ENCODE results near the gene PLTP.
A peak's percentile ranks its signal among the peaks of the same experiment; 100 is the strongest.

PLTP gene

DNA sequence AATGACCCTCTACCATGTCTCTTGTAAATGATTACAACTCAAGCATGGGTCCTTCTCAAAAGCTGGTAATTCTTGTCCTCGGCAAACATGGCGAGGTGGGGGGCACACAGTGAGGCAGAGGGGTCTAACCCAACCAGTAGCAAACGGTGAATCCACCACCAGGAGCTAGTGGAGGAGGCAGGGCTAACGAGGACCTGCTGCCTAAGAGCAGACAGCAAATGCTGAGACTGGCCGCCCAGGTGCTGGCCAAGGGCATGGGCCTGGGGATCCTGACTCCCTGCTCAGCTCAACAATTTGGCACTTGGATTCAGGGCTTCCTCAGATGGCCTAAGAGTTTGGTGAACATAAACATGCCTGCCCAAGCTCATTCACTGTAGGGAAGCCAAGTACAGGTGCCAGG, 40.9 kb upstream of the PLTP start:
- TF ChIP-seq EZH2 (IDR thresholded peaks at IDR 0.05; ENCODE audit: borderline replicate concordance, low read depth, low read length, severe bottlenecking) = no peak
- TF ChIP-seq, protein P1, sequence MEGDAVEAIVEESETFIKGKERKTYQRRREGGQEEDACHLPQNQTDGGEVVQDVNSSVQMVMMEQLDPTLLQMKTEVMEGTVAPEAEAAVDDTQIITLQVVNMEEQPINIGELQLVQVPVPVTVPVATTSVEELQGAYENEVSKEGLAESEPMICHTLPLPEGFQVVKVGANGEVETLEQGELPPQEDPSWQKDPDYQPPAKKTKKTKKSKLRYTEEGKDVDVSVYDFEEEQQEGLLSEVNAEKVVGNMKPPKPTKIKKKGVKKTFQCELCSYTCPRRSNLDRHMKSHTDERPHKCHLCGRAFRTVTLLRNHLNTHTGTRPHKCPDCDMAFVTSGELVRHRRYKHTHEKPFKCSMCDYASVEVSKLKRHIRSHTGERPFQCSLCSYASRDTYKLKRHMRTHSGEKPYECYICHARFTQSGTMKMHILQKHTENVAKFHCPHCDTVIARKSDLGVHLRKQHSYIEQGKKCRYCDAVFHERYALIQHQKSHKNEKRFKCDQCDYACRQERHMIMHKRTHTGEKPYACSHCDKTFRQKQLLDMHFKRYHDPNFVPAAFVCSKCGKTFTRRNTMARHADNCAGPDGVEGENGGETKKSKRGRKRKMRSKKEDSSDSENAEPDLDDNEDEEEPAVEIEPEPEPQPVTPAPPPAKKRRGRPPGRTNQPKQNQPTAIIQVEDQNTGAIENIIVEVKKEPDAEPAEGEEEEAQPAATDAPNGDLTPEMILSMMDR (IDR thresholded peaks at IDR 0.05; ENCODE audit: borderline replicate concordance, extremely low read depth, low read length, poor library complexity, severe bottlenecking) = no peak
- ATAC-seq (ENCODE audit: insufficient read depth, low read depth) (no peak), DNase-seq (no peak)
- H3K27ac ChIP-seq (ENCODE audit: low read length) = no peak overlapping the region
- H2AFZ ChIP-seq (ENCODE audit: low read depth, low read length) = no peak overlapping the region
- H3K4me3 ChIP-seq (ENCODE audit: low read depth in 1 of 2, low read length in 2 of 2) = no peak overlapping the region
- peaks cover 10% of the 10 kb centered on the region; the same call in 1 of the 2 replicates for H4K20me1 ChIP-seq (ENCODE audit: insufficient read depth, low read length)
- no peak overlapping the region for H3K9ac ChIP-seq (ENCODE audit: low read depth, low read length)
- no peaks in the 10 kb centered on the region for H3K79me2 ChIP-seq (ENCODE audit: insufficient read depth, low read length)
- H3K9me3 ChIP-seq (ENCODE audit: insufficient read depth, low read length, severe bottlenecking) = no peaks in the 10 kb centered on the region
- peaks cover 73% of the 10 kb centered on the region for H3K36me3 ChIP-seq (ENCODE audit: insufficient read depth, low read length)
- H3K27me3 ChIP-seq (ENCODE audit: insufficient read depth, low read length, poor library complexity) = no peaks in the 10 kb centered on the region
- no peaks in the 10 kb centered on the region for H3K4me1 ChIP-seq (ENCODE audit: insufficient read depth, low read length)
- no peak overlapping the region for H3K4me2 ChIP-seq (ENCODE audit: insufficient read depth, low read length)

DNA sequence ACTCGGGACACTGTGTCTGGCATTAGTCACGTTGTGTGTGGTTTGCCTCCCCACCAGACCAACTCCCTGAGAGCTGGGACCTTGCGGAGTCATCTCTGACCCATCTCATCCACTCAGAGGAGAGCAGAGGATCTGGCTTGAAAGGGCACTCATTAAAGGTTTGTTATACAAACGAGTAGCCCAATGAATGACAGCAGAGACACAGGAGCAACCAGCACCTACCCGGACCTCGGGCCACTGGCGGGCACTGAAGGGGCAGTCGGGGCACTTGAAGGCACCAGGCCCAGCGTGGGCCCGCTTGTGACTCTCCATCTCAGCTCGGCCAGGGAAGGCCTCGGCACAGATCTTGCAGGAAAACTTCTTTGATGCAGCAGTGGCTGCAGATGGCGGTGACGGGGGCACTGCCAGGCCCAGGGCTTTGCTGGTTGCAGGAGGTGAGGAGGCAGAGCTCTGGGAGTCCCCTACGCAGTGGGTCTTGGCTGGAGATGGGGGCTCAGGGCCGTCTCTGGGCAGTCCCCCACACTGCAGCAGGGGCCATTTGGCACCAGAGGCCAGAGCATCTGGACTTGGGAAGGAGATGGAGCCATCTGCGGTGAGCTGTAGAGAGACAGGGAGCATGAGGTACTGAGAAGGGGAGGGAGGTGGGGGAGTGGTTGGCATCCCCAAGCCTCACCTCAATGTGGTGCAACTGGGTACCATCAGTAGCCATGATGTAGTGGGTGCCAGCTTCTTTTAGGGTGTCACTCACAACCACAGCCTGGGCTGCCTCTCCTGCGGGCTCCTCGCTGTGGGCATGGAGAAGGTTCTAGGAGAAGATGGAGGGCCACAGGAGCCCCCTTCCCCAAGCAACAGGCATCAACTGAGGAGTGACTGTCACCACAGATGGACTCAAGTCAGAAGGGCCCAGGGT, 40.2 kb upstream of the PLTP start:
- ATAC-seq (ENCODE audit: insufficient read depth, low read depth) = no peak
- peaks cover 73% of the 10 kb centered on the region for H3K36me3 ChIP-seq (ENCODE audit: insufficient read depth, low read length)

DNA sequence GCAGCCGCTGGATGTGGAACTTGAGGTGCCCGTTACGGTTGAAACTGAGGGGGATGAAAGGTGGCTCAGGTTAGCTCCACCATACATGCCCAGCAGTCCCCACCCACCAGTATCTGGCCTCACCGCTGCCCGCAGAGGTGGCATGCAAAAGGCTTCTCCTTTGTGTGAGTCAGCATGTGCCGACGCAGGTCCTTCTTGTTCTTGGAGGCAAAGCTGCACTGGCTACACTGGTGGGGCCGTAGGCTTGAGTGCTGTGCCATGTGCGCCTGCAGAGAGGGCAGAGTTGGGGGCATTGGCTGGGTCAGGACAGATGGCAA, 38.3 kb upstream of the PLTP start:
- no peak overlapping the region for H3K9ac ChIP-seq (ENCODE audit: low read depth, low read length)
- DNase-seq (no peak), ATAC-seq (ENCODE audit: insufficient read depth, low read depth) (0 out of 3 replicates have a peak, but pooled peaks have one; percentile 3)
- H3K4me1 ChIP-seq (ENCODE audit: insufficient read depth, low read length) = no peaks in the 10 kb centered on the region
- no peak overlapping the region for H3K4me3 ChIP-seq (ENCODE audit: low read depth in 1 of 2, low read length in 2 of 2)
- H4K20me1 ChIP-seq (ENCODE audit: insufficient read depth, low read length) = peaks cover 19% of the 10 kb centered on the region
- H3K4me2 ChIP-seq (ENCODE audit: insufficient read depth, low read length) = no peak overlapping the region
- no peak overlapping the region for H2AFZ ChIP-seq (ENCODE audit: low read depth, low read length)
- H3K36me3 ChIP-seq (ENCODE audit: insufficient read depth, low read length) = peaks cover 84% of the 10 kb centered on the region
- no peak overlapping the region for H3K27ac ChIP-seq (ENCODE audit: low read length)
- H3K79me2 ChIP-seq (ENCODE audit: insufficient read depth, low read length) = no peaks in the 10 kb centered on the region
- no peaks in the 10 kb centered on the region for H3K27me3 ChIP-seq (ENCODE audit: insufficient read depth, low read length, poor library complexity)
- TF ChIP-seq EZH2 (IDR thresholded peaks at IDR 0.05; ENCODE audit: borderline replicate concordance, low read depth, low read length, severe bottlenecking) = no peak
- TF ChIP-seq, protein P1 (IDR thresholded peaks at IDR 0.05; ENCODE audit: borderline replicate concordance, extremely low read depth, low read length, poor library complexity, severe bottlenecking) = no peak
- H3K9me3 ChIP-seq (ENCODE audit: insufficient read depth, low read length, severe bottlenecking) = no peaks in the 10 kb centered on the region

More for the DNA sequence above, 40.2 kb upstream of the PLTP start:
- Histone ChIP-seq H2AFZ (ENCODE audit: low read depth, low read length) (no peak overlapping the region), H3K4me2 (ENCODE audit: insufficient read depth, low read length) (no peak overlapping the region), H3K4me3 (ENCODE audit: low read depth in 1 of 2, low read length in 2 of 2) (no peak overlapping the region), H3K9me3 (ENCODE audit: insufficient read depth, low read length, severe bottlenecking) (no peaks in the 10 kb centered on the region), H3K9ac (ENCODE audit: low read depth, low read length) (no peak overlapping the region), H3K79me2 (ENCODE audit: insufficient read depth, low read length) (no peaks in the 10 kb centered on the region), H4K20me1 (ENCODE audit: insufficient read depth, low read length) (peaks cover 10% of the 10 kb centered on the region), H3K27ac (ENCODE audit: low read length) (peak overlapping the region; percentile 15; the same call in 1 of the 2 replicates), H3K27me3 (ENCODE audit: insufficient read depth, low read length, poor library complexity) (no peaks in the 10 kb centered on the region), H3K4me1 (ENCODE audit: insufficient read depth, low read length) (no peaks in the 10 kb centered on the region)
- TF ChIP-seq, protein P1 (IDR thresholded peaks at IDR 0.05; ENCODE audit: borderline replicate concordance, extremely low read depth, low read length, poor library complexity, severe bottlenecking) = no peak
- TF ChIP-seq EZH2 (IDR thresholded peaks at IDR 0.05; ENCODE audit: borderline replicate concordance, low read depth, low read length, severe bottlenecking) = no peak
- no peak for DNase-seq

Data from DND-41 (cell line).